Erythroblast (primary cell): ENCODE results near the gene PATJ.

ENCODE experiments used
- DNase-seq, 2 experiments: peaks; one replicate each; lab custom pipeline; 2025; lab: John Stamatoyannopoulos, UW
- GATA1 ChIP-seq: IDR thresholded peaks from 2 replicates; pipeline ENCODE4 v1.6.1; 2011; ENCODE audit warnings: low read depth, mild to moderate bottlenecking, control low read depth, low read length, moderate library complexity
- POLR2A ChIP-seq: IDR thresholded peaks from 2 replicates; pipeline ENCODE4 v1.6.1; 2011; ENCODE audit warnings: mild to moderate bottlenecking, low read length

PATJ gene

DNA sequence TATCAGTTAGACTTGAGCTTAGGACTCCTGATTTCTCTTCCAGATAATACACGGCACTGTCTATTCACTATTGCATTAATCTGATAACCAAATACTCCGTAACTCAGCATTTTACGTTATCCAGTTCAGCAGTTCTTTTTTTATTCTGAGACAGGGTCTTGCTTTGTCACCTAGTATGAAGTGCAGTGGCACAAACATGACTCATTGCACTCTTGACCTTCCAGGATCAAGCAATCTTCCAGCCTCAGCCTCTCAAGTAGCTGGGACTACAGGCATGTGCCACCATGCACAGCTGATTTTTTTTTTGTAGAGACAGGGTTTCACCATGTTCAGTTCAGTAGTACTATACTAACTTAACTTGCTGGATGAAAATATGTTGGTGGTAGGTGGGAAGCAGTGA, 156.4 kb downstream of the PATJ start:
- TF ChIP-seq POLR2A: no peak
- no peak for TF ChIP-seq GATA1
- no peak for DNase-seq

DNA sequence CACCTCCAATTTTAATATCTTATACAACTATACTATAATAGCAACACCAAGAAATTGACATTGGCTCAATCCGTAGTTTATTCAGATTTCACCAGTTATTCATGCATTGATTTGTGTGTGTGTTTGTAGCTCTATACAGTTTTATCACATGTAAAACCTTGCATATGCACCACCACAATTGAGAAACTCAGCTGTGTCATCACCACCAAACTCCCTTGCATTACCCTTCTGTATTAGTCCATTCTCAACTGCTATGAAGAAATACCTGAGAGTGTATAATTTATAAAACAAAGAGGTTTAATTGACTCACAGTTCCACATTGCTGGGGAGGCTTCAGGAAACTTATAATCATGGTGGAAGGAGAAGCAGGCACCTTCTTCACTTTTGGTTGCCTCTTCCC, 162.1 kb downstream of the PATJ start:
- TF ChIP-seq GATA1 (no peak), POLR2A (no peak)
- DNase-seq: no peak

DNA sequence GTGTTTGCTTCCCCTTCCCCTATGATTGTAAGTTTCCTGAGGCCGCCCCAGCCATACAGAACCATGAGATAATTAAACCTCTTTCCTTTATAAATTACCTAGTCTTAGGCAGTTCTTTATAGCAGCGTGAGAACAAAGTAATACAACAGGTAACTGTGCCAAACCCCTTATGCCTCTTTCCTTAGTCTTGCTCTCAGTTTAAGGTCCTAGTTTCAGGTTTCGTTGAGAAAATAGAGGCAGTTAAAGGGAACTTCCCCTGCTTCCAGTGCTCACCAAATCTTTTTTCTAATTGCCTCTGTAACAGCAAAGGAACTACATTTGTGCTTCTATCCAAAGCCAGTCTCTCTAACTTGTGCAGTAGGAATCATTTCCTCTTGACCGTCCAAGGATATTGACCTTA, 164.8 kb downstream of the PATJ start:
- no peak for DNase-seq

DNA sequence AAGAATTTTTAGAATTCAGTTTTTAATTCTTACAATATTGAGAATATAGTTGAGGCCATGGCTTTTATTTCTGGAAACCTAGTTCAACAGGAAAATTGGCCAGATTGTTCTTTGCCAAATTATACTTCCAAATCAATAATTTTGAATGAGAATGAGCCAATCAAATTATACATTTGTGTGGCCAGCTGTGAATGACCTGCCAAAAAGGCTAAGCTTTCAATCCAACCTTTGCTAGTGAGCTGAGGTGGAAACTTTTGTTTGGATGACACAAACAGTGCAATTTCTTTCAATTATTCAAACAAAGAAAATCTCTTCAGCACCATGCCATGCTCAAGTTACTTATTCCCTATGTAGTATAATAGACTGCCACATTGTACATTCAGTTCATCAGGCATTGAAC, 167.8 kb downstream of the PATJ start:
- TF ChIP-seq POLR2A (no peak), GATA1 (no peak)
- no peak for DNase-seq

More for the DNA sequence above, 164.8 kb downstream of the PATJ start:
- TF ChIP-seq POLR2A: no peak
- TF ChIP-seq GATA1: no peak

DNA sequence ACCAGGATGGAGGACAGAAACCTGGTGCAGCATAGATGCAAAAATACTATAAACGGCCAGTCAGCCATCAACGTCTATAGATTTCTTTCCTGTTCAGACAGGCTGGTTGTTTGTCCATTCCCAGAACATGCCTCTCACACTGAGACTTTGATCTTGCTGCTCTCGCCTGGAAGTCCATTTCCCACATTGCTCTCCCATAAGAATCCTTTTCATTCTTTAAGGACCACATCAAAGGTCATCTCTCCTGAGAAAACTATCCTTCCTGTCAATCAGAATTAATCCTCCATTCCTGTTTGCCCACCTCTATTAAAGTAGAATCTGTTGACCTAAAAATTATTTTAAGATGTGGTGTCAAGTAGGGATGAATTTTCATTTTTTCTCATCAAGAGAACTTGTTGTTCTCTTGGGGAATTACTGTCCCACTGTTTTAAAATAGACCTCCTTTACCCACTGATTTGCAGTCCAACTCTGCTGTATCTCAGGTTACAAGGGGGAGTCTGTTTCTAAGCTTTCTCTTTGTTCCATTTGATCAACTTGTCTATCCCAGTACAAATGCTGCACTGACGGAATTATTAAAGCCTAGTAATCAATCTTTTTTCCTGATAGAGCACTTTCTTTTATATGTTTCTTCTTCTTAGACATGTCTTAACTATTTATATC, 172.7 kb downstream of the PATJ start:
- TF ChIP-seq POLR2A (no peak), GATA1 (no peak)
- DNase-seq: no peak

DNA sequence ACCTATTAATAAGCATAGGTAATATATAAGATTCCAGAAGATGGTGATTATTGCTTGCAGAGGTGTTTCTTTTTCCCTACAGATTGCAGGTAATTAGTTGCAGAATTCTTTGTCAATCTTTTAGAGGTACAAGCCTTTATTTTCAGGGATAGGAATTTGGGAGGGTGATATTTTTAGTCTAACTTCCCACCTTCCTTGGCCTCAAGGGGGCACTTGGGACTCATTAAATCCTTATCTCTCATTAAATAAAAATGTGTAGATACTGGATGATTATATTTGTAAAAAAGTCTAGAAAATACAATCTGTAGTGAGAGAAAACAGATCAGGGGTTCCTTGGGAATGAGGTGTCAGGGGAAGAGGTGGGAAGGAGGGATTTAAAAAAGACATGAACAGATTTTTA, 179.2 kb downstream of the PATJ start:
- TF ChIP-seq POLR2A (no peak), GATA1 (no peak)
- no peak for DNase-seq

DNA sequence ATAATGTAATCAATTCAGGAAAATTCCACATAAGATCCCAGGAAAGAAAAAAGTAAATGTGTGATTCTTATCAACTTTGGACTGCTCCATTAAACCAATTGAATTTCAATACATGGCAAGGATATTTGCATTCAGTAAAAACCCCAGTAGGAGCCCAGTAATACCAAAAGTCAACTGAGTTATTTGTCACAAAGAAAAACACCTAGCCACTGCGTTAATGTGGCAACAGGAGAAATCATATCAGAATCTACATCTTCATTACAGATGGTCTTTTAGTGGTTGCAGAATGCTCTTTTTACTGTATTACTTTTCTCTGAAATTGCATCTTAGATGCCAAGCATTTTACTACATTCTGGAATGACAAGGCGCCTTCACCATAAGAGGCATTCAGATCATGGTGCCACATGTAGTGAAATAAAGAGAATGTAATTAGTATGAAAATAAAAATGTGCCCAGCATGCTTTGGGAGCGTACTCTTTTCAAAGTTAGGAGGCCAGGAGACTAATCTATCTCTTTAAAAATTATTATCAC, 180.7 kb downstream of the PATJ start:
- DNase-seq: no peak
- TF ChIP-seq GATA1: no peak

DNA sequence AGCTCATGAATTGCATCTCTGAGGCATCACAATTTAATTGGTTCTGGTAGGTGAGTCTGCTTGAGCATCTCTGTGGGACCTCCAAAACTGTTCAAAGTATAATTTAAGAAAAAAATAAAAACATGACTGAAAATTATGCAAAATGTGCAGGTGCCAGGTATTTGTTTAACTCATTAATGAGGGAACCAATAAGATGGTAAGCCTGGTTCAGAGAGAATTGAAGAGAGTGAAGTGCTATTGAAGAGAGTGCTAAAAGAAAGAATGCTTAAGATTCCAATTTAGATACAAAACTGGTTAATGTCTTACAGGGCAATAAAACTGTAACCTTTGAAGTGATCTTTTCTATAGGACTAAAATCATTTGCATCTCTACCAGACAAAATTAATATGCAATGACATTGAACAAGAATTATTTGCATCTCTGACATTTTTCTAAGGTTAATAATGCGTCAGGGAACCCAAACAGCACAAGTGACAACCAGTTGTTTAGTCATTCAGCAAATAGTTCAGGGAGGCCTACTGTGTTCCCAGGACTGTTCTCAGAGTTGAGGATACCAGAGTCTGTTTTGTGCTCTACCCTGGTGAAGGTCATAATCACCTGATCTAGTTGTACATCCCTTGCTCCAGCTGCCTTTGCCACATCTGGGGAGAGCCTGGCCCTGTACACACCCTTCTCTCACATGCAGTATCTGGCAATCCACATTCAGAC, 183.5 kb downstream of the PATJ start:
- no peak for DNase-seq
- TF ChIP-seq POLR2A (no peak), GATA1 (no peak)

DNA sequence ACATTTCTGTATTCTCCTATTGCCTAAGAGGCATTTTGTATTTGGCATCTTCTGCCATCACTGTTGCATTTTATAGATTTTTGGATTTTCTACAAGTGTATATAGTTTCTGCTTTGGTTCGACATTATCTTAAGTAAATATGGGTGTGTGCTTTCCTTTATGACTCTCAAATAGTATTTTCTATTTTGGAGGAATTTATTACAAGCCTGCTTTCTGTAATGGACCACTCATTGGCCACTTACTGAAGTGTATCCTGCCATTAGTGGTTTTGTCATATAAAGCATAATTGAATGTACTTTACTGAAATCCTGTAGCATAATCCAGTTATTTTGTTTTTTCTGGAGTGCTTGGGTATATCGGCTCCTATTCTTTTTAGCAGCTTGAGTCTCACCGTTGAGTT, 184.3 kb downstream of the PATJ start:
- TF ChIP-seq GATA1 (no peak), POLR2A (no peak)
- DNase-seq: no peak

DNA sequence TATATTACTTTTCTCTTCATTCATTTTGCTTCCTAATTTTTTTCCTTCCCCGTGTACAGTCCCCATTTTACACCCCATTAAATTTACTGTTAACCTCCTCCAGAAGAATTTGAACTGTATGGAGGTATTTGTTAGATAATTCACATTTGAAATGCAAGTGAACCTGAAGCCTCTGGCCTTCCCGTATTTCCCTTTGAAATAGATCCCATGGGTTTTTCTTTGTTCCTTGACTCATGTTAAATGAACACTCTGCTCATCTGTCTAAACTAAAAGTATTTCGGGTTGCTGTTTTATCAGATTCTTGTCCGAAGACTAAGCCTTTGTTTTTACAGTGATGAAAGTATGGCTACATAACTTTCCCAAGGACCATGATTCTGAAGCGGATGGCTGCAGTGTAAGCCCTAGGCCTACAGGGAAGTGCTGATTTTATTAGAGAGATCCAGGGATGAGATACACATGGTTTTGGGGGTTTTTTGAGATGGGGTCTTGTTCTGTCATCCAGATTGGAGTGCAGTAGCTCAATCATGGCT, 187.9 kb downstream of the PATJ start:
- TF ChIP-seq POLR2A (no peak), GATA1 (no peak)
- no peak for DNase-seq

DNA sequence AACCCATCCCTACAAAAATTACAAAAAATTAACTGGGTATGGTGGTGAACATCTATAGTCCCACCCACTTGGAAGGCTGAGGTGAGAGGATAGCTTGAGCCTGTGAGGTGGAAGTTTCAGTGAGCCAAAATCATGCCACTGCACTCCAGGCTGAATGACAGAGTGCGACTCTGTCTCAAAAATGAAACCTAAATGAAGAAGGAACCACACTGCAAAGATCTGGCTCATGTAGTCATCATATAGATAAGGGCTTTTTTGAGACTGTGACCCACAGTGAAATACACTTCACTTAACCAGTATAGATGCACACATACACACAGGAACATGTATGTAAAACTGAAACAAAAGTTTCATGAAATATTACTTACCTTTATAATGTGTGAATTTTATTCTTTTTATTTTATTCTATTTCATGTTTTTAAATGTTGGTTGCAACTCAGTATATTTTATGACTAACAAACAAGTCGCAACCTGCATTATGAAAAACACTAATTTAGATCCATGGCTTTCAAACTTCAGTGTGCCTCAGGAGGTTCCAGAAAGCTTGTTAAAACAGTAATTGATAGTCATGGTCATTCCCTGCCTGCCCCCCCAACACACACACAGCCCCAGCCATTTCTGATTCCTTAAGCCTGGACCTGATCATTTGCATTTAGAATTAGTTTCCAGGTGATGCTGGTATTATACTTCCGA, 189.5 kb downstream of the PATJ start:
- no peak for DNase-seq
- TF ChIP-seq GATA1 (no peak), POLR2A (no peak)

DNA sequence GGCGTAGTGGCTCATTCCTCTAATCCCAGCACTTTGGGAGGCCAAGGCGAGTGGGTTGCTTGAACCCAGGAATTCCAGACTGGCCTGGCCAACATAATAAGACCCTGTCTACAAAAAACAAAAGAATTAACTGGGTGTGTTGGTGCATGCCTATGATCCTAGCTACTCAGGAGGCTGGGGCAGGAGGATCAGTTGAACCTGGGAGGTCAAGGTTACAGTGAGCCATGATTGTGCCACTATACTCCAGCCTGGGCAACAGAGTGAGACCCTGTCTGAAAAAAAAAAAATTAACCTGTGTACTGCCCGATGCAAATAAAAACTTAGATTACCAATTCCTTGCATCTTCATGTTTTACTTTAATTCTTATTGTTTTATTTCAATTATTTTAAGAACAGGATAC, 193.2 kb downstream of the PATJ start:
- TF ChIP-seq GATA1 (no peak), POLR2A (no peak)

DNA sequence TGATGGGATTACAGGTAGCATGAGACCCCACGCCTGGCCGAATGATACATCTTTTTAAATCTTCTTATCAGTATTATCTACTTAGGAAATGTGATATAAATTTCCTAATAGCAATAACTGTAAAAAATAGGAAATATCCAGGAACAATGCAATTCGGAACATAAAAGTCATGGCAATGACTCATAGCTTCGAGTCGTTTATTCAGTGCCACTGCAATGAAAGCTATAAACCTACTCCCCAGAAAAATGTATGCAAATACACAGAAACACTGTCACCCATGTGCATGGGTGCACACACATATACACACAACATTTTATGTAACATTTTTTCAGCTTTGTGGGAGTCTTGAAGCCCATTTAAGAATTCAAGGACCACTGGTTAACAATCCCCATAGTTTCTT, 194.6 kb downstream of the PATJ start:
- TF ChIP-seq GATA1 (no peak), POLR2A (no peak)
- DNase-seq: no peak

More for the DNA sequence above, 193.2 kb downstream of the PATJ start:
- DNase-seq: no peak

DNA sequence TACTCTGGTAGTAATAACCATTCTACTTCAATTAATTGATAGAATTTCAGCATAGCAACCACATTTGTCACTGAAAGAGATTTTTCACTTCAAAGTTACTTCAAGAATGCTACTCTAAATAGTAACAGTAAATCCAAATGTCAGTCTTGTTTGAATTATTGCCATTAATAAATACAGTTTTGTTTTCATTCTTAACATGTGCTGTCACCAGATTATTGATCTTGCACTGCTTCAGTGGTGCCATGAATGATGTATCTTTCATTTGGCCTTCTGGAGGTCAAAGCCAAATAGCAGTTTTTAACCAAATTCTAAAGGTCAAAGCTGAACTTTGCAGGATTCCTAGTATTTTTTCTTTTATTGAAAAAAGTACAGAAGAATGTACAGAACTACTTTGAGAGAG, 199.5 kb downstream of the PATJ start:
- TF ChIP-seq GATA1: no peak
- TF ChIP-seq POLR2A: no peak
- DNase-seq: no peak
